ENCODE results near the gene MRPL32. TPM values are rescaled to one million over a fixed set of nuclear protein-coding genes. Genes with fewer than 3 reads are reported as not detected.
"Not testable (repeated sequence)": the region's sequence is repeated elsewhere in the genome, so short reads cannot be mapped to it uniquely, and the experiment has no call there.

Gene MRPL32
- 10 to 100 TPM; 27.8 to 46.2 (median 30.7) TPM for total RNA-seq

DNA sequence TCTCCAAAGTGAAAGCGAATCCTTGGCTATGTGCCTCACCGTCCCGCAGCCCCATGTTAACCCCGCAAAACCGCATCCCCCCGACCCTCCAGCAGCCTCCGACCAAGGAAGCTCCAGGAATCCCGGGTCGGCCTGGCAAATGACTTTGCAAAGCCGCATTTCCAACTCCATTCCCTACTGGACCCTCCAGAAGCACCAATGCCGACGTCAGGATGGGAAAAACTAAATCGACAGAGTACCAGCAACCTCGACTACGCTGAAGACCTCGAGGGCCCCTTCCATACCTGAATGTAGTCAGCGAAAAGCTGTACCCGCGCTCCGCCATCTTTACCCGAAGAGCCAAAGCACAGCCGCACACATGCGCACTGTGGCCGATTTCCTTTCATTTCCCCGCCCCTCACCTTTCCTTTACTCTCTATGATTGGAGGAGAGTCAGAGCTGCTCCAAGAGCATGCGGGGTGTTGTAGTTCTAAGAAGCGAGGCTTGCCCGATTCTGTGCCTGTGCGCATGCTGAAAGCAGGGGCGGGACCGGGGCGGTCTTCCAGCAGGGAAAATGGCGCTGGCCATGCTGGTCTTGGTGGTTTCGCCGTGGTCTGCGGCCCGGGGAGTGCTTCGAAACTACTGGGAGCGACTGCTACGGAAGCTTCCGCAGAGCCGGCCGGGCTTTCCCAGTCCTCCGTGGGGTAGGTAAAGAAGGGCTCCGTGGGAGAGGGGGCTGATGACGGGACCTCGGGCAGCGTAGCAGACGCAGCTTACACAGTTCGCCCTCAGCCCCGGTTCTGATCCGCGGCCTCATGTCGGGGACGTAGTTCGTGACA, at the start of gene MRPL32, which contains the start of gene PSMA2:
Gene MRPL32, plus strand, starts transcription at position 543 of the 818 bp plus-strand sequence. Its CDS starts 11 bp downstream, at position 554.
Gene PSMA2, minus strand, starts transcription at position 341 of the 818 bp plus-strand sequence. Its CDS starts 16 bp downstream, at position 325.
- Histone ChIP-seq H3K36me3 (peaks cover 0 to 26% (median 0%) of the 10 kb centered on the region in 3 donors), H3K27me3 (no peaks in the 10 kb centered on the region), H3K4me1 (peaks cover 0 to 49% (median 3%) of the 10 kb centered on the region in 4 donors), H3K27ac (peak within 1 kb of the TSS; percentile 77 to 81 (median 80)), H3K4me3 (peak within 1 kb of the TSS; percentile 73 to 96 (median 84)), H3K9me3 (no peaks in the 10 kb centered on the region)
- peak; percentile 30 to 68 for TF ChIP-seq POLR2A (IDR thresholded peaks at IDR 0.05)
- TF ChIP-seq, protein P1, sequence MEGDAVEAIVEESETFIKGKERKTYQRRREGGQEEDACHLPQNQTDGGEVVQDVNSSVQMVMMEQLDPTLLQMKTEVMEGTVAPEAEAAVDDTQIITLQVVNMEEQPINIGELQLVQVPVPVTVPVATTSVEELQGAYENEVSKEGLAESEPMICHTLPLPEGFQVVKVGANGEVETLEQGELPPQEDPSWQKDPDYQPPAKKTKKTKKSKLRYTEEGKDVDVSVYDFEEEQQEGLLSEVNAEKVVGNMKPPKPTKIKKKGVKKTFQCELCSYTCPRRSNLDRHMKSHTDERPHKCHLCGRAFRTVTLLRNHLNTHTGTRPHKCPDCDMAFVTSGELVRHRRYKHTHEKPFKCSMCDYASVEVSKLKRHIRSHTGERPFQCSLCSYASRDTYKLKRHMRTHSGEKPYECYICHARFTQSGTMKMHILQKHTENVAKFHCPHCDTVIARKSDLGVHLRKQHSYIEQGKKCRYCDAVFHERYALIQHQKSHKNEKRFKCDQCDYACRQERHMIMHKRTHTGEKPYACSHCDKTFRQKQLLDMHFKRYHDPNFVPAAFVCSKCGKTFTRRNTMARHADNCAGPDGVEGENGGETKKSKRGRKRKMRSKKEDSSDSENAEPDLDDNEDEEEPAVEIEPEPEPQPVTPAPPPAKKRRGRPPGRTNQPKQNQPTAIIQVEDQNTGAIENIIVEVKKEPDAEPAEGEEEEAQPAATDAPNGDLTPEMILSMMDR (IDR thresholded peaks at IDR 0.05) = no peak
- peak; percentile 91 to 98 (median 93) for DNase-seq

DNA sequence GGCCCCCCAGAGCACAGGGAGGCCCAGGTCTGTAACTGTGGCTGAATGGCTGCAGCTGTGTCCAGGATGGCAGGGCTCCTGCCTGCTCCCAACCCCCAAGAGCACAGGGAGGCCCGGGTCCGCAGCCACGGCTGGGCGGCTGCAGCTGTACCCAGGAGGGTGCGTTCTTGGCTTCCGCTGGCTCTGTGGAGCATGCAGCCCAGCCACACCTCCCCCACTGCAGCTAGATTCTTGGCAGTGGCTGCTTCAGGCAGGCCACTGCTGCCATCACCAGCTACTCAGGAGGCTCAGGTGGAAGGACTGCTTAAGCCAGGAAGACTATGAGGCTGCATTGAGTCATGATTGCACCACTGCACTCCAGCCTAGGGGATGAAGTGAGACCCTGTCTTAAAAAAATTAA, 48.2 kb upstream of the MRPL32 start:
- no peaks in the 10 kb centered on the region for H3K36me3 ChIP-seq
- no peak overlapping the region for H3K27ac ChIP-seq

DNA sequence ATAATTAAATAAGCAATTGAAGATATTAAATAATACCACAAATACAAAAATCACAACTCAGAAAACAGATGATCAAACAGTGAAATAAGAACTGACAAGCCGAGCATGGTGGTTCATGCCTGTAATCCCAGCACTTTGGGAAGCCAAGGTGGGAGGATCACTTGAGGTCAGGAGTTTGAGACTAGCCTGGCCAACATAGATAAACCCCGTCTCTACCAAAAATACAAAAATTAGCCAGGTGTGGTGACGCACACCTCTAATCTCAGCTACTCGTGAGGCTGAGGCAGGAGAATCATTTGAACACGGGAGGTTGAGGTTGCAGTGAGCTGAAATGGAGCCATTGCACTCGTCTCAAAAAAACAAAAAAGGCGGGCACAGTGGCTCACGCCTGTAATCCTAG, 47.0 kb upstream of the MRPL32 start:
- not testable (repeated sequence) for H3K27ac ChIP-seq, H3K9me3 ChIP-seq, H3K4me3 ChIP-seq, H3K4me1 ChIP-seq, H3K27me3 ChIP-seq, DNase-seq, H3K36me3 ChIP-seq

More for the DNA sequence above, 48.2 kb upstream of the MRPL32 start:
- peak in 1 of 3 donors; percentile 25 for DNase-seq
- Histone ChIP-seq H3K4me1 (peaks cover 0 to 6% (median 0%) of the 10 kb centered on the region in 4 donors), H3K9me3 (no peaks in the 10 kb centered on the region), H3K4me3 (no peak overlapping the region), H3K27me3 (no peaks in the 10 kb centered on the region)
- TF ChIP-seq, protein P1 (IDR thresholded peaks at IDR 0.05) = no peak
- no peak for TF ChIP-seq POLR2A (IDR thresholded peaks at IDR 0.05)

DNA sequence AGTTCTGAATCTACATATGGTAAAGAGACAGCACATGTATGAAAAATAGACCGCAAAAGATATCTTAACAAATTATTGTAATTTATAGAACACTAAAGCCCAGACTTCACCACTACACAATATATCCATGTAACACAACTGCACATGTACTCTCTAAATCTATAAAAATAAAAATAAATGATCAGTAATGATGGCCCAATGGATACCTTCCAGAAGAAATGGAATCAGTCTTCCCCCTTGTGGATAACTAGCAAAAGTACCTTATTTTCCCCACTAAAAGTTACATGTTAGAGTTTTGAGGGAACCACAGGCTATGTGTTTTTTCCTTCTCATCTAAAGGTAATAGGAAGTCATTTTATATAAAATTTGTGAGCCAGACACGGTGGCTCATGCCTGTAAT, 46.0 kb upstream of the MRPL32 start:
- TF ChIP-seq, protein P1 (IDR thresholded peaks at IDR 0.05) = peak in 2 of 6 experiments; percentile 24 to 27
- no peak for TF ChIP-seq POLR2A (IDR thresholded peaks at IDR 0.05)
- no peak overlapping the region for H3K27ac ChIP-seq
- H3K9me3 ChIP-seq = no peaks in the 10 kb centered on the region
- peaks cover 0 to 6% (median 0%) of the 10 kb centered on the region in 4 donors for H3K4me1 ChIP-seq
- DNase-seq = no peak
- no peaks in the 10 kb centered on the region for H3K36me3 ChIP-seq
- no peaks in the 10 kb centered on the region for H3K27me3 ChIP-seq
- no peak overlapping the region for H3K4me3 ChIP-seq

DNA sequence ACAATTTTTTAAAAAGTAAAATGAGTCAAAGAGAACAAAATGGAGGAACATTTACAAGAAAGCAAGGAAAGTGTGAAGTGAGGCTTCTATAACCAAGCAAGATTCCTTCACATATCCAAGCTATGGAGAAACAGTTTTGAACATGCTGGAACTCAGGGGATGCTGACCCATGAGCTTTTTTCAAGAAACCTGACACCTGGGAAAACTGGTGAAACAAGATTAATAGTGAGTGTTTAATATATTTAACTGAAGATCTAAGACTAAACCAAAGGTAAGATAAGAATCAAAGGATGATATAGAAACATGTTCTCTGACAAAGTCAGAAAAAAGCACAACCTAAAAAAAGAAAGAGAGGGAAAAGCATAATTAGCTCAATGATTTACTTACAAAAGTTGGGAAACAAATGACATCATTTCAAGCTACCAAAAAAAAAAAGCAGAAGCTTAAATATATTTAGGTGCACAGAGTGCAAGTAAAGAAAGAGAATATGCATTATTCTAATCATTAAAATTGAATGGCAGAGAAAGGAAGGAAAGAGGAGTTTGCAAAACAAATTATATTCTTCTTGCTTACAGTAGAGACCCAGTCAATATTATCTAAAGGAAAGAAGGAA, 45.2 kb upstream of the MRPL32 start:
- Histone ChIP-seq H3K4me1 (peaks cover 0 to 6% (median 0%) of the 10 kb centered on the region in 4 donors), H3K9me3 (no peaks in the 10 kb centered on the region), H3K36me3 (no peaks in the 10 kb centered on the region), H3K4me3 (no peak overlapping the region), H3K27me3 (no peaks in the 10 kb centered on the region), H3K27ac (no peak overlapping the region)
- TF ChIP-seq, protein P1 (IDR thresholded peaks at IDR 0.05) = no peak
- TF ChIP-seq POLR2A (IDR thresholded peaks at IDR 0.05) = no peak
- DNase-seq = no peak
